ENCODE data around the gene TMEM231. TPM values are rescaled to one million over a fixed set of nuclear protein-coding genes. Genes with fewer than 3 reads are reported as not detected.
"Not testable (repeated sequence)": the region's sequence is repeated elsewhere in the genome, so short reads cannot be mapped to it uniquely, and the experiment has no call there.

Gene TMEM231
- polyA plus RNA-seq, 5 donors: 16.5 to 30.4 (median 26.4) TPM

DNA sequence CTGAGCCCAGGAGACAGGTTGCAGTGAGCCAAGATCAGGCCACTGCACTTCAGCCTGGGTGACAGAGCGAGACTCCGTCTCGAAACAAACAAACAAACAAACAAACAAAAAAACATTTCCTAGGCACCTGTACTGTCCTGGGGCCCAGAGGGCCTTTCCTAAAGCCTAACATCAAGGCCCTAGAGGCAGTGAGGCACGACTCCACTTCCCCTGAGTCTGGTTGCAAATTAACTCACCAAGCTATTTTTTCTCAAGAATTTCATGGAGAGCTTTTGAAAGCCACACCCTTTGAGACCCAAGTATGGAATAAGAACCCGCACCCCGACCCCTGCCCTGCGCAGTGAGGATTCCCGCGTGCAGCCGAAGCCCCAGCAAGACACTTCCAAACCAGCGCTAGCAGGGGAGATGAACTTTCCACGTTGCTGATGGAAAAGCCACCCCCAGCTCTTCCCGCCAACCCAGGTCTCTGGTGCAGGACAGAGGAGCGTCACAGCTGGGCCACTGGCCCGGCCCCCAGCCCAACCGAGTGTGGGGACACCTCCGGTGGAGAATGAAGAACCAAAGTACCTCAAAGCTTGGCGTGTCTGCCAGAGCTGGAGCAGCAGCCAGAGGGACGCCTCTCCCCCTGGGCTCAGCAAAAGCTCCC lies 21.4 kb downstream of the TMEM231 start:
- DNase-seq: no peak

DNA sequence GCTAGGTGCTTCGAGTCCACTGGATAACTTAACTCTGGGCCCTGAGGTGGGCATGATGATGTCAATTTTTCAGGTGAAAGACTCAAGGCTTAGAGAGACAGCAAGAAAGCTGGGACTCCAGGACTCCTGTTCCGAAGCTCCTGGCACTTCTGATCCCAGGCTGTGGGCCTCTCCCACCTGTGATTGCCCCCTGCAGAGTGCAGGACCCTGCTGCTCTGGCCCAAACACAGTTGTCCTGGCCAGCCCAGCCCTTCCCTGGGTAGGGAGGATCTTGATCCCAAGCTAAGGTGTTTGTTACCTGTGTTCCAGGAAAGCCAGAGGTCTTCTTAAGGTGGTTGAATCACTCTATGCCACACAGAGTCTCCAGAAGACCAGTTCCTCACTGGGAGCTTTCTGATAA lies 23.3 kb downstream of the TMEM231 start:
- DNase-seq: no peak

DNA sequence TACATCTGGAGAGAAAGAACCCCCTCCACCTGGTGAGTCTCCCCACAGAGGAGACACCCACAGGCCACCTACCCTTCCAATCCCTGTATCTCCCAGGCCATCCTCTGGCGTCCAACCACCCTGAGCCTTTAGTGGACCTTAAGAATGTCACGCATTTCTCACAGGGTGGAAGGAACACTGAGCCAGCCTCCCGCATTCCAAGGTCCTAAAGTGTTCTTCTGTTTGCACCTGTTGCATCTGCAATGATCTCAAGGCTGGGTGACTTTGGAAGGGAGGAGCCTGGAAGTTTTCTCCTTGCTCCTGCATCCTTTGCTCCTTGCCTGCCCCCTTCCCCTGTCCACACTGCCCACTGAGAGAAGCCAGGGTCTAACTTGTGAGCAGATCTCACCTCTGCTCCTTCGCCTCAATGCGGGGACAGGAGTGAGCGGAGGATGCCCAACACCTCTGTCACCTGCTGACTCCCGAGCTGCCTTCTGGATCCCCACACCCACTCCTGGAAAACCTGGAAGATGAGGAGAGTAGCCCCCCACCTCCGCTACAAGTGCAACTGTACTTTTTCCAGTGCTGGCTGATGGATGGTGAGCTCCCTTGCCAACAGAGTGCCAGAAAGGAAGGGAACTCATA lies 23.8 kb downstream of the TMEM231 start:
- DNase-seq: no peak

- no peak for DNase-seq
Measured at GRCh38 chr16:75529959-75530358, 26.1 kb downstream of the TMEM231 start.

DNA sequence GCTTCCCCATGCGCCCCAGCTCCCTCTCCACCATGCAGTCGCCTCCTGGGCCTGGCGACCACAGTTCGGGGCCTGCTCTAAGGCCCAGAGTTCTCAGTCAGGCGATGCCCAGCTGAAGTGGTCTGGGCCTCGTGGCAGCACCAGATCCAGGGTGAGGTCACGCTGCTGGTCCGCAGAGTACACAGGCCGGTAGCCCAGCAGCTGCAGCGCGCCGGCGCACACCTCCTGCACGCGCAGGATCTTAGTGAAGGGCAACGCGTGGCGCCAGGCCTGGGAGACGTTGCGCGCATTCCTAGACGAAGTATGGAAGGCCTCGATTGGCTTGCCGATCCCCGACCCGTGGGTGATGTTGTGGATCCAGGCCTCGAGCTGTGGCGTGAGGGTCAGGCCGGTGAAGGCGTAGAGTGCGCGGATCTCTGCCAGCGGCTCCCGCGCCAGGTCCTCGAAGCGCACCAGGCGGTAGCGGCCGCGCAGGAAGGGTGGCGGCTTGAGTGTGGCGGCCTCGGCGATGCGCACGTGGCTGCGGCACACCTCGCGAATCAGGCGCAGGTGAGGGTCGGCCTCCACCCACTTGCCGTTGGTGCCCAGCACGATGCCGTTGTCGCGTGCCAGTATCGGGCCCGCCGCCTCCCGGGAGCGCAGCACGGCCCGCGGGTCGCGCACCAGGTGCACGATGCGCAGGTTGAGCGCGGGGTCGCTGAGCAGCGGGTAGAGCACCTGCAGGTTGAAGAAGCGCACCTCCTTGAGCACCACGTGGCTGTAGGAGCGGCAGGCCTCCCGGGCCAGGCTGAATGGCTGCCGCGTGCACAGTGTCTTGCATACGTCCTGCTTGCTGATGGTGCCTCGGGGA lies 26.8 kb downstream of the TMEM231 start:
- no peak for DNase-seq

- DNase-seq: no peak
Measured at GRCh38 chr16:75527825-75528299, 28.2 kb downstream of the TMEM231 start.

DNA sequence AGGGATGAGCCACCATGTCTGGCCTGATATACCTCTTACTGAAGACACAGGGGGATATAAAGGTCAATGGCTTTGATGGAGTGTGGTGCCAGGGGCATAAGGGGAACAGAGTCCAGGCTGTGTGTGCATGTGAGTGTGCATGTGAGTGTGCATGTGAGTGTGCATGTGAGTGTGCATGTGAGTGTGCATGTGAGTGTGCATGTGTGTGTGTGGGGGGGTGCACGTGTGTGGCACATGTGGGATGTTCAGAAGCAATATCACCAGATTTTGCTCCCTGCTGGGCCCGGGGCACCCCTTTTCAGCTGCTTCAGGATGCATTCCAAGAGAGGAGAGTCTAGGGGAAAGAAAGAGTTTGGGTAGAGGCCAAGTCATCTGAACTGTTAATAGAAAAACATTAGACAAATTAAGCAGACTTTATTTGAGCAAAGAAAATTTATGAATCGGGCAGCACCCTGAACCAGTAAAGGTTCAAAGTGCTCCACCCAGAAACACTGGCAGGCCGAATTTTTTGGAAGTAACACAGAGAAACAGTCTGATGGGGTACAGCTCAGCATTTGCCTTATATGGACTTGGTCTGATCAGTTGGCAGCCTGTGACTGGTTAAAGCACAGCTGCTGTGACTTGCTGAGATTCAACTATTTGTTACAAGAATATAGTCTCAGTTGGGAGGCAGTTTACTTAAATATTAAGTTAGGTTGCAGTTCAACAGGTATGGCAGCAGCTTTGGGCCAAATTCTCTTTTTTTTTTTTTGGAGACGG lies 29.8 kb downstream of the TMEM231 start:
- no peak for DNase-seq

GRCh38 chr16:75519175-75519574 lies 36.9 kb downstream of the TMEM231 start:
- DNase-seq: no peak

- DNase-seq: not testable (repeated sequence)
Measured at GRCh38 chr16:75516189-75516966, 39.7 kb downstream of the TMEM231 start.

GRCh38 chr16:75514296-75514695 lies 41.8 kb downstream of the TMEM231 start:
- DNase-seq: no peak

DNA sequence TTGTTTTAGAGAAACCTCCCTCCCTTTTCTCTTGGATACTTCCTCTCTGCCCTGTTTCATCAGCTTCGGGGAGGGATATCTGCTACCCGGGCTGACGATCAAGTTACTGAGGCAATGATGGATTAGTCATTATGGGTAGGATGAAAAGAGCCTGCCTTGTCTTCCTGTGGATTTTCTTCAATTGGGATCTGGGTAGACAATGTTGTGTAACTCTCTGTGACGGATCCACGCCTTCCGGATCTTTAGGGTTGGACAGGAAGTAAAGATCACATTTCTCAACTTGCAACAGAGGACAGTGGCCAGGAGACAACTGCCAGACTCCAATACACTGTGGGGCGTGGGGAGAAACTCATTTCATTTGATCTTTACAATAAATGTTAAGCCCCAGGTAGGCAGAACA lies 49.5 kb downstream of the TMEM231 start:
- no peak for DNase-seq

- no peak for DNase-seq
Measured at GRCh38 chr16:75506107-75506506, 49.9 kb downstream of the TMEM231 start.

DNA sequence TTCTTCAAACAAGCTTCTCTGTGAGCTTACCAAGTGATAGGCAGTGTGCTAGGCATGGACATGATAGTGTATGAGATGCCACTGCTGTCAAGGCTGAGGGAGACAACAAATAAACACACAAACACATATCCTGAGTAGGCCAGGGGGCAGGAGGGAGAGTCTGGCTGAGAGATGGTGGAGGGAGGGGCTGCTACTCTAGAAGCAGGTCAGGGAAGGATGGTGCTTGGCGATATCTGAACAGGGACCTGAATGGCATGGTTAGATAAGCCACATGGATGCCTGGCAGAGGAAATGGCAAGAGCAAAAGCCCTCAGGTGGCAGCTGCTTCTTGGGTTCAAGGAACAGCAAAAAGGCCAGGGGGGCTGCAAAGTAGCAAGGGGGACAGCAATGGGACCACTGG lies 52.3 kb downstream of the TMEM231 start:
- no peak for DNase-seq

- DNase-seq: no peak
Measured at GRCh38 chr16:75502916-75503605, 53.0 kb downstream of the TMEM231 start.

DNA sequence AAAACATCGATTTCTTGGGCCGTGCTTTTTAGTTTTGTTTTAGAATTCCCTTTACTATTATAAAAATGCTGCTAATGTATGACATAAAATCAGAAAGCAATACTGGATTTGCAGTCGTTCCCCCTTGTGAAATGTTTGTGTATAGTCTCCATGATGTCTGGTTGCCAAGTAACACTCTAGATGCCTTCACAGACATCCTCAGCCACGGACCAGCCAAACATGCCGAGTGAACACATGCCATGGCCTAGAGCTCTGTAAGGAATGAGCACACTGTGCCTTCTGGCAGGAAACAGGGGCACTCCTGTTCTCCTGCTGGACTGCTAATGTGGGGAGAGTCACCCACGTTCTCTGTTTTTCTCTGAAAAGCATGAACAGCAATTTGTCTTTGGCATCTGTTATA lies 54.2 kb downstream of the TMEM231 start:
- DNase-seq: not testable (repeated sequence)

DNA sequence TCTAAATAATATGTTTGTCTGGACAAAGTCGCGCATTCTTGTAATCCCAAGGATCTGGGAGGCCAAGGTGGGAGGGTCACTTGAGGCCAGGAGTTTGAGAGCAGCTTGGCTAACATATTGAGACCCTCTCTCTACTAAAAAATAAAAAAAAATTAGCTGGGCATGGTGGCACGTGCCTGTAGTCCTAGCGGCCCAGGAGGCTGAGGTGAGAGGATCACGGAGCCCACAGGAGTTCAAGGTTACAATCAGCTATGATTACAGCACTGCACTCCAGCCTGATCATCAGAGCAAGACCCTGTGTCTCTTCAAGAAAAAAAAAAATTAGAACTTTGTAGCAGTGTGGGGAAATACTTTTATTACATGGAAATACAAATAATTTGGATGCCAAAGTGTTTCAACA lies 54.7 kb downstream of the TMEM231 start:
- DNase-seq: no peak

DNA sequence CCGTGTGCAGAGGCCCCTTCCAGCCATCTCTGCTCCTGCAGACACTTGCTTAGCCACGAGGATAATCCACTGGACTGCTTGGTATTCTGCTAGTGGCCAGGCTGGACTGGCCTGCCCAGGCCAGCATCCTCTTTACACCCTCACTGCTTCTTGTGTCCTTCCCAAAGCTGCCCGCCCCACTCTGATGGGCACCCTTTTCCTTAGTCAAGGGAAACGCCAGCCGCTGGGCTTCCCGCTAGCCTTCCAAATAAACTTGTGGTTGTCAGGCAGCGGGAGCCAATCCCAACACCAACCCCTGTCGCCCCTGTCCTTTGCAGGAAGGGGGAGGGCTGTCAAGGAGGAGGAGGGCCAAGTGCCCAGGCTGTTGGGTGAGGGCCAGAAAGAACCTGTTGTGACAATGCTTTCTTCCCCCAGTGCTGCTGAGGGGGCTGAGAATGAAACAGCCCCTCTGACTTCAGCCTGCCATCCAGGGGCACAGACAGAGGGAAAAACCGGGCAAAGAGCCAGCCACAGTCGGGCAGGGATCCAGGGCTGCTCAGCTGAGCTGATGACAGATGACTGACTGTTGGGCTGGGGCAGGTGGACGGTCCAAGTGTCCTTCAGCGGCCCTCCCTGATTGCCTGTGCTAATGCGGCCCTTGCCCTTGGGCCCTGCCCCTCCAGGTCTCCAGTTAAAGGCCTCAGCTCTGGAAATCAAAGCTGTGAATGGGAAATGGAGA lies 57.3 kb downstream of the TMEM231 start:
- not testable (repeated sequence) for DNase-seq

- DNase-seq: no peak
Measured at GRCh38 chr16:75497558-75497957, 58.5 kb downstream of the TMEM231 start.

DNA sequence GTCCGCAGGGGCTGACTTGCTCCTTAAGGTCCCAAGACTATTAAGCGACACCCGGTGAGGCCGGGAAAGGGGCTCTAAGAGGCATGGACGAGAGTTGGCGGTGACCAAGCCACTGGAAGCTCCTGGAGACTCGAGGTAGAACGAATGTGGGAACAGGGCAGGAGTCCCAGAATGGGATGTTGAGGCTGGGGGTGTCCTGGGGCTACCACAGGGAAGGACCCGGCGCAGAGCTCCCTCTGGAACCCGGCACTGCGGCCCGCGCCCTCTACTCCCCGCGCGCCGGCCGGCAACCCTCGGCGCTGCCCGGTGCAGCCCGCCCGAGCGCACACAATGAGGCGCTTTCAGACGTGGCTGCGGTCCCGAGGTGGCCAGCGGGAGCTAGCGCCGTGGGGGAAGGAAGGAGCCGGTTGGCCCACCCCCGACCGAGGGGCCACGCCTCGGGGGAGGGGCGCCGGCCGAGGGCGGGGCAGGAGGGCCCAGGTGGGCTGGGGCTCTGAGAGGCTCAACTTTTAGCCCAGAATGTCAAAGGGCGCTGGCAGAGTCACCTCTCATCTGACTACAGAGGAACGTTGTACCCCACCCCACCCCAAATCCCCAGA lies 60.9 kb downstream of the TMEM231 start, which contains the start of gene CHST6:
Gene CHST6 (minus strand): TSS at position 366 of the 599 bp plus-strand sequence. CDS start 15,613 bp downstream, outside the sequence.
- no peak for DNase-seq

Measured in right lung (tissue), 5 donors.